NT2/D1 (cell line): ENCODE results near the gene CDK2AP2.

Experiments used
- SUZ12 ChIP-seq: IDR thresholded peaks from 2 replicates; pipeline ENCODE4 v1.6.1; 2011; ENCODE audit not compliant: insufficient read length, insufficient read depth; ENCODE audit errors: extremely low read depth
- YY1 ChIP-seq: IDR thresholded peaks from 2 replicates; pipeline ENCODE4 v1.6.1; 2011; ENCODE audit not compliant: insufficient read length, insufficient read depth
- ZNF274 ChIP-seq: IDR thresholded peaks from 2 replicates; pipeline ENCODE4 v1.6.1; 2011; ENCODE audit warnings: mild to moderate bottlenecking, low read depth, low read length

DNA sequence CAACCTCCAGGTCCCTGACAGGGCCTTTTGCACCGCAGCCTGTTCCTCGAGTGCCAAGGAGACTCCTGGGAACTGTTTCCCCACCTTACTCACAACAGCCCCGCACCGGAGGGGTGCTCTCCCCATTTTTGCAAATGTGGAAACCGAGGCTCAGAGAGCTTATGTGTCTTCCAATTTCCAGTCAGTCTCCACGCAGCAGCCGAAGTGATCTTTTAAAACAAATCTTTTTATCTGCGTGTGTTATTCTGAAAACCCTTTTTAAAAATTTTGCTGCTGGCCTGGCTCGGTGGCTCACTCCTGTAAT lies 38.5 kb downstream of the CDK2AP2 start:
- TF ChIP-seq ZNF274: no peak
- no peak for TF ChIP-seq SUZ12
- no peak for TF ChIP-seq YY1
